GM12878 (cell line): Measurements from ENCODE around the gene NAALADL2. TPM values are rescaled to one million over a fixed set of nuclear protein-coding genes. Genes with fewer than 3 reads are reported as not detected.

Experiments
- ATAC-seq: fragments of 200-7000 bp; cut with Tn5 transposase; 3 replicates; pipeline ENCODE4 v1.9.1; 2020; ENCODE audit warnings: mild to moderate bottlenecking, moderate library complexity
- BruUV-seq: library from RNA; stranded (reverse); fragments of 400-500 nt; replicated peaks from 2 replicates; lab custom pipeline; 2021; lab: Mats Ljungman, UMichigan
- CTCF ChIA-PET: fragments of 300-600 bp; sonication (Branson Sonifier 250); formaldehyde crosslinking; extraction: SDS; loops from one replicate; lab custom pipeline; 2021; ENCODE audit warnings: inconsistent platforms; lab: Yijun Ruan, JAX
- POLR2A ChIA-PET: fragments of 350-600 bp; formaldehyde crosslinking; extraction: SDS; loops from one replicate; lab custom pipeline; 2021; ENCODE audit warnings: inconsistent platforms; lab: Charles Lee
- RAD21 ChIA-PET: fragments of 300-600 bp; sonication (Branson Sonifier 250); formaldehyde crosslinking; loops from one replicate; lab custom pipeline; 2023; ENCODE audit warnings: antibody characterized with exemption; ENCODE audit not compliant: unreplicated experiment; lab: Charles Lee
- SMC1A ChIA-PET: fragments of 300-600 bp; sonication (Branson Sonifier 250); formaldehyde crosslinking; loops from one replicate; lab custom pipeline; 2023; ENCODE audit not compliant: unreplicated experiment, uncharacterized antibody; lab: Charles Lee
- DNase-seq: peaks from one replicate; pipeline ENCODE4 v3.0.0-alpha.2; 2011; ENCODE audit warnings: low read depth, low spot score
- FAIRE-seq: peaks from 3 replicates; lab custom pipeline; 2011; peaks lifted over from hg19 to GRCh38; lab: Jason Lieb, UNC
- H2AFZ ChIP-seq: 2 replicates; pipeline ENCODE4 v1.6.0; 2011; ENCODE audit warnings: low read depth, low read length, control low read depth; ENCODE audit not compliant: control insufficient read depth
- H3K27ac ChIP-seq: 2 replicates; pipeline ENCODE4 v1.5.1; 2011; ENCODE audit warnings: control low read depth; ENCODE audit not compliant: control insufficient read depth, insufficient read depth
- H3K27me3 ChIP-seq, 2 experiments: replicated peaks in 1 of 2; 2 replicates each; pipeline versions ENCODE4 v1.6.0 to v1.6.1; 2011; ENCODE audit warnings: low read length in 1 of 2; ENCODE audit not compliant: control insufficient read depth in 2 of 2, insufficient read depth in 2 of 2
- H3K36me3 ChIP-seq, 2 experiments: 2 replicates each; pipeline ENCODE4 v1.5.1; 2011; ENCODE audit warnings: low read length in 1 of 2; ENCODE audit not compliant: control insufficient read depth in 2 of 2, insufficient read depth in 2 of 2
- H3K4me1 ChIP-seq: 2 replicates; pipeline ENCODE4 v1.6.1; 2011; ENCODE audit warnings: mild to moderate bottlenecking, low read length, moderate library complexity, mixed read lengths; ENCODE audit not compliant: control insufficient read depth, insufficient read depth
- H3K4me2 ChIP-seq: 2 replicates; pipeline ENCODE4 v1.6.0; 2011; ENCODE audit warnings: control low read depth; ENCODE audit not compliant: control insufficient read depth, insufficient read depth
- H3K4me3 ChIP-seq: fragments of 200-600 bp; sonication (generic); 2 replicates; pipeline ENCODE4 v1.5.1; 2016
- H3K79me2 ChIP-seq: 2 replicates; pipeline ENCODE4 v1.6.0; 2011; ENCODE audit warnings: low read length; ENCODE audit not compliant: control insufficient read depth, insufficient read depth
- H3K9ac ChIP-seq: 2 replicates; pipeline ENCODE4 v1.8.0; 2011; ENCODE audit warnings: low read length, control low read depth, mixed read lengths; ENCODE audit not compliant: control insufficient read depth, insufficient read depth
- H3K9me3 ChIP-seq: replicated peaks from 3 replicates; pipeline ENCODE4 v1.5.1; 2011; ENCODE audit warnings: mild to moderate bottlenecking, low read length; ENCODE audit not compliant: control insufficient read depth, insufficient read depth
- H4K20me1 ChIP-seq: 2 replicates; pipeline ENCODE4 v1.6.0; 2011; ENCODE audit not compliant: control insufficient read depth, insufficient read depth
- CREB1 ChIP-seq: IDR thresholded peaks from 2 replicates; pipeline ENCODE4 v1.6.1; 2012; ENCODE audit warnings: low read depth, mild to moderate bottlenecking, inconsistent platforms
- MTA3 ChIP-seq: IDR thresholded peaks from 2 replicates; pipeline ENCODE4 v1.6.1; 2012; ENCODE audit warnings: low read length, inconsistent platforms, borderline replicate concordance
- MYB ChIP-seq: fragments of 150-350 bp; IDR thresholded peaks from 2 replicates; pipeline ENCODE4 v1.6.1; 2014; ENCODE audit warnings: mild to moderate bottlenecking, low read depth, low read length, borderline replicate concordance
- RAD51 ChIP-seq: fragments of 450-650 bp; IDR thresholded peaks from 2 replicates; pipeline ENCODE4 v1.6.1; 2016; ENCODE audit warnings: moderate library complexity, mild to moderate bottlenecking, inconsistent platforms
- SREBF2 ChIP-seq: IDR thresholded peaks from 2 replicates; pipeline ENCODE4 v1.6.1; 2012; ENCODE audit warnings: mild to moderate bottlenecking, low read length
- ZBTB11 ChIP-seq: fragments of 450-650 bp; formaldehyde crosslinking; IDR thresholded peaks from 2 replicates; pipeline ENCODE4 v1.5.0; 2022; ENCODE audit warnings: mild to moderate bottlenecking, missing genetic modification characterization
- ZBTB4 ChIP-seq: fragments of 450-650 bp; formaldehyde crosslinking; IDR thresholded peaks from 2 replicates; pipeline ENCODE4 v1.4.0; 2022; ENCODE audit warnings: mild to moderate bottlenecking, moderate library complexity
- WGBS: methylation state at CpG from one replicate; pipeline ENCODE4 v1.1.6; 2016; ENCODE audit warnings: low lambda C conversion rate; ENCODE audit not compliant: insufficient replicate concordance, insufficient coverage; ENCODE audit errors: missing lambda C conversion rate; 5-methylcytosine and 5-hydroxymethylcytosine counted together
- in situ Hi-C: fragments of 300-500 bp; cut with MboI; formaldehyde crosslinking; loops from 9 replicates; pipeline ENCODE4 v1.14.3; 2018; ENCODE audit warnings: mixed read lengths
- intact Hi-C: fragments of 100-400 bp; cut with micrococcal nuclease; formaldehyde crosslinking; loops from one replicate; pipeline ENCODE4 v1.14.2; 2022; ENCODE audit not compliant: unreplicated experiment
- polyA plus RNA-seq, 11 experiments: library from polyadenylated mRNA; depleted of rRNA in 4 of 11; unstranded in 6 of 11; stranded (reverse) in 5 of 11; fragments of >200 nt; fragmentation: Nextera tagmentation in 4 of 11; fragmentation: Illumina TruSeq in 1 of 11; extraction: Ambion mirVana in 4 of 11; extraction: Trizol in 1 of 11; gene quantifications; 1 replicate in 1 of 11; 2 replicates in 10 of 11; pipeline versions ENCODE4 v1.2.1 to v1.2.3, GENCODE V29; 2011 to 2016; ENCODE audit warnings: inconsistent platforms in 2 of 11, missing spikeins in 2 of 11, low read depth in 1 of 11
- total RNA-seq, 4 experiments: library from RNA; depleted of rRNA in 3 of 4; stranded (reverse); fragments of >200 nt in 3 of 4; fragmentation: Illumina TruSeq in 1 of 4; extraction: Trizol in 1 of 4; gene quantifications; 2 replicates each; pipeline versions ENCODE4 v1.2.1 to v1.2.3, GENCODE V29; 2013 to 2021

The NAALADL2 gene
- total and polyA plus RNA-seq, 10 of the 15 experiments (the other 5 are each of a cell fraction or from before 2014, with no cell fraction given) = 0.06 to 10.8 (median 0.46) TPM

DNA sequence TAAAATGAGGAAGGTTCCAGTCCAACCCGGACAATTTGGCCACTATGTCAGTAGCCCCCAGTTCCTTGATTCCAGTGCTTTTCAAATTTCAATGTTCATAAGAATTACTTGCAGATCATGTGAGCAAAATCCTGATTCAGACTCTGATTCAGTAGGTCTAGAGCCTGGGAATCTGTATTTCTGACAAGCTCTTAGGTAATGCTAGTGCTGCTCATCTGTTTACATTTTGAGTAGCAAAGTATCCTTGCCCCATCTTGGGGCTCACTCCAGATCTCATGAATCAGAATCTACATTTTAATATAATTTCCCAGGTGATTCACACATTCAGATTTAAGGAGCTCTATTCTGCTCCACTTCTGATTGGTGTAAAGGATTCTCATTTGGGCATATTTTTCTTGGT, 142.0 kb downstream of the NAALADL2 start (continued):
- TF ChIP-seq ZBTB11 (CRISPR knock-in tag) (no peak), SREBF2 (no peak), MYB (no peak)

DNA sequence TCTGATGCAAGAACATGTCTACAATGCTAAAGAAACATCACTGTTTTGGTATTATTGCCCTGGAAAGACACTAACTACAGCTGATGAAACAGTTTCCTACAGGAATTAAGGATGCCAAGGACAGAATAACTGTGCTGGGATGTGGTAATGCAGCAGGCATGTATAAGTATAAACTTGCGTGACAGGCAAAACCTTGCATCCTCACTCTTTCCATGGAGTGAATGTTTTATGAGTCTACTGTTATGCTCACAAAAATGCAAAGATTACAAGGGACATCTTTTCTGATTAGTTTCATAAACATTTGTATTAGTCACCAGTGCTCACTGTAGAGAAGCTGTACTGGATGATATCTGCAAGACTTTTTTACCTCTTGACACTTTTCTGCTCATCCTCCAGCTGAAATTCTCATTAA, 143.6 kb downstream of the NAALADL2 start:
- Histone ChIP-seq H3K4me1 (no peaks in the 10 kb centered on the region), H3K4me2 (no peak overlapping the region), H3K4me3 (no peak overlapping the region), H2AFZ (no peak overlapping the region), H3K9me3 (no peaks in the 10 kb centered on the region), H3K36me3 (no peaks in the 10 kb centered on the region), H4K20me1 (no peaks in the 10 kb centered on the region), H3K27ac (no peak overlapping the region), H3K9ac (no peak overlapping the region), H3K79me2 (no peaks in the 10 kb centered on the region), H3K27me3 (no peaks in the 10 kb centered on the region)
- ATAC-seq (no peak), DNase-seq (no peak), FAIRE-seq (no peak)
- WGBS = 95% methylated on average over 1 of the region's 1 CpG
- ChIA-PET RAD21 (no interaction called here), POLR2A (no interaction called here), CTCF (no interaction called here), SMC1A (no interaction called here)
- no TSS peak for BruUV-seq
- TF ChIP-seq CREB1 (no peak), RAD51 (no peak), MTA3 (no peak), ZBTB4 (CRISPR knock-in tag) (no peak)
- intact Hi-C loops = no loop called here
- in situ Hi-C loops = no loop called here
